ENCODE measurements around the gene STAT1. TPM values are rescaled to one million over a fixed set of nuclear protein-coding genes. Genes with fewer than 3 reads are reported as not detected.
A peak's percentile ranks its signal among the peaks of the same experiment; 100 is the strongest.

STAT1 gene
- polyA plus RNA-seq, 1 experiment: 166 TPM

GRCh38 chr2:190980630-190981209 is 33.3 kb downstream of the STAT1 start:
- Histone ChIP-seq H3K36me3 (ENCODE audit: control insufficient read depth, insufficient read depth, low read length) (peaks cover 40% of the 10 kb centered on the region), H3K4me3 (ENCODE audit: low read depth, low read length) (no peak overlapping the region), H3K27me3 (ENCODE audit: control insufficient read depth, insufficient read depth, low read length) (no peaks in the 10 kb centered on the region)
- ChIA-PET CTCF (interaction anchor here (1.0 kb wide), 2 partner anchors 15 to 56 kb away, joined by 3 to 4 read pairs; no protein-coding TSS in a partner anchor), POLR2A (no interaction called here)
- no peak for TF ChIP-seq CTCF (IDR thresholded peaks at IDR 0.05; ENCODE audit: insufficient read depth, low read depth, low read length)
- DNase-seq (ENCODE audit: low read depth): no peak

GRCh38 chr2:190979906-190980629 is 33.9 kb downstream of the STAT1 start:
- Histone ChIP-seq H3K4me3 (ENCODE audit: low read depth, low read length) (no peak overlapping the region), H3K27me3 (ENCODE audit: control insufficient read depth, insufficient read depth, low read length) (no peaks in the 10 kb centered on the region), H3K36me3 (ENCODE audit: control insufficient read depth, insufficient read depth, low read length) (peaks cover 38% of the 10 kb centered on the region)
- DNase-seq (ENCODE audit: low read depth): peak; percentile 10
- no peak for TF ChIP-seq CTCF (IDR thresholded peaks at IDR 0.05; ENCODE audit: insufficient read depth, low read depth, low read length)
- CTCF ChIA-PET: interaction anchor here (1.0 to 1.7 kb wide), 2 partner anchors 16 to 56 kb away, joined by 3 to 5 read pairs; no protein-coding TSS in a partner anchor
- POLR2A ChIA-PET: interaction anchor here (0.5 kb wide), 1 partner anchor 155 kb away, joined by 3 read pairs; no protein-coding TSS in a partner anchor

- Histone ChIP-seq H3K36me3 (ENCODE audit: control insufficient read depth, insufficient read depth, low read length) (peaks cover 38% of the 10 kb centered on the region), H3K27me3 (ENCODE audit: control insufficient read depth, insufficient read depth, low read length) (no peaks in the 10 kb centered on the region), H3K4me3 (ENCODE audit: low read depth, low read length) (no peak overlapping the region)
- ChIA-PET POLR2A (no interaction called here), CTCF (interaction anchor here (1.1 to 1.7 kb wide), 2 partner anchors 18 to 177 kb away, joined by 3 to 5 read pairs; no protein-coding TSS in a partner anchor)
- no peak for TF ChIP-seq CTCF (IDR thresholded peaks at IDR 0.05; ENCODE audit: insufficient read depth, low read depth, low read length)
- peak; percentile 15 for DNase-seq (ENCODE audit: low read depth)
Observed at GRCh38 chr2:190978389-190979053, 35.5 kb downstream of the STAT1 start.

GRCh38 chr2:190977505-190977904 is 36.5 kb downstream of the STAT1 start:
- Histone ChIP-seq H3K36me3 (ENCODE audit: control insufficient read depth, insufficient read depth, low read length) (peaks cover 30% of the 10 kb centered on the region), H3K4me3 (ENCODE audit: low read depth, low read length) (no peak overlapping the region), H3K27me3 (ENCODE audit: control insufficient read depth, insufficient read depth, low read length) (no peaks in the 10 kb centered on the region)
- ChIA-PET CTCF (interaction anchor here (1.1 kb wide), 1 partner anchor 178 kb away, joined by 3 read pairs; no protein-coding TSS in a partner anchor), POLR2A (no interaction called here)
- DNase-seq (ENCODE audit: low read depth): no peak
- no peak for TF ChIP-seq CTCF (IDR thresholded peaks at IDR 0.05; ENCODE audit: insufficient read depth, low read depth, low read length)

GRCh38 chr2:190976521-190976920 is 37.5 kb downstream of the STAT1 start:
- peaks cover 29% of the 10 kb centered on the region for H3K36me3 ChIP-seq (ENCODE audit: control insufficient read depth, insufficient read depth, low read length)
- CTCF ChIA-PET: no interaction called here

More at GRCh38 chr2:190976521-190976920, 37.5 kb downstream of the STAT1 start:
- DNase-seq (ENCODE audit: low read depth): no peak
- Histone ChIP-seq H3K27me3 (ENCODE audit: control insufficient read depth, insufficient read depth, low read length) (no peaks in the 10 kb centered on the region), H3K4me3 (ENCODE audit: low read depth, low read length) (no peak overlapping the region)
- POLR2A ChIA-PET: no interaction called here
- no peak for TF ChIP-seq CTCF (IDR thresholded peaks at IDR 0.05; ENCODE audit: insufficient read depth, low read depth, low read length)
